Measurements from ENCODE around the gene USP12.

GRCh38 chr13:27088619-27089018, 83.0 kb downstream of the USP12 start:
- TF ChIP-seq TAF1 (IDR thresholded peaks at IDR 0.05; ENCODE audit: borderline replicate concordance, insufficient read depth, low read length) (no peak), POLR2AphosphoS5 (IDR thresholded peaks at IDR 0.05; ENCODE audit: low read depth, low read length) (no peak), REST (IDR thresholded peaks at IDR 0.05; ENCODE audit: insufficient read depth in 1 of 2, low read depth in 2 of 2, low read length in 2 of 2) (no peak), FOXP2 (optimal IDR thresholded peaks at IDR 0.05; ENCODE audit: borderline replicate concordance, extremely low read depth, extremely low read length, insufficient read depth) (no peak), SIN3A (IDR thresholded peaks at IDR 0.05; ENCODE audit: borderline replicate concordance, insufficient read depth, low read length) (no peak)
